NCI-H146 treated with DMSO at 0.1 percent for 48 hours (cell line): ENCODE results near the gene ANKRD36.
"Not testable (repeated sequence)": the region's sequence is repeated elsewhere in the genome, so short reads cannot be mapped to it uniquely, and the experiment has no call there.

Experiments used
- DNase-seq: peaks from one replicate; lab custom pipeline; 2025; ENCODE audit not compliant: unreplicated experiment; lab: John Stamatoyannopoulos, UW

ANKRD36 gene

DNA sequence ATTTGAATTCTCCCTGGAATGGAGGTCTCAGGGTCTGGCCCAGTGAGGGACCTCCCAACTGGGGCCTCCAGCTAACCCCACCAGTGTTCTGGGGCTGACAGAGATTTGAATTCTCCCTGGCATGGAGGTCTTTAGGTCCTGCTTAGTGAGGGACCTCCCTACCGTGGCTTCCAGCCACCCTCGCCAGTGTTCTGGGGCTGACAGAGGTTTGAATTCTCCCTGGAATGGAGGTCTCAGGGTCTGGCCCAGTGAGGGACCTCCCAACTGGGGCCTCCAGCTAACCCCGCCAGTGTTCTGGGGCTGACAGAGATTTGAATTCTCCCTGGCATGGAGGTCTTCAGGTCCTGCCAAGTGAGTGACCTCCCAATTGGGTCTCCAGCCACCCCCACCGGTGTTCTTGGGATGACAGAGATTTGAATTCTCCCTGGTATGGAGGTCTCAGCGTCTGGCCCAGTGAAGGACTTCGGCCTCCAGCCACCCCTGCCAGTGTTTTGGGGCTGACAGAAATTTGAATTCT, 155.2 kb downstream of the ANKRD36 start:
- not testable (repeated sequence) for DNase-seq

DNA sequence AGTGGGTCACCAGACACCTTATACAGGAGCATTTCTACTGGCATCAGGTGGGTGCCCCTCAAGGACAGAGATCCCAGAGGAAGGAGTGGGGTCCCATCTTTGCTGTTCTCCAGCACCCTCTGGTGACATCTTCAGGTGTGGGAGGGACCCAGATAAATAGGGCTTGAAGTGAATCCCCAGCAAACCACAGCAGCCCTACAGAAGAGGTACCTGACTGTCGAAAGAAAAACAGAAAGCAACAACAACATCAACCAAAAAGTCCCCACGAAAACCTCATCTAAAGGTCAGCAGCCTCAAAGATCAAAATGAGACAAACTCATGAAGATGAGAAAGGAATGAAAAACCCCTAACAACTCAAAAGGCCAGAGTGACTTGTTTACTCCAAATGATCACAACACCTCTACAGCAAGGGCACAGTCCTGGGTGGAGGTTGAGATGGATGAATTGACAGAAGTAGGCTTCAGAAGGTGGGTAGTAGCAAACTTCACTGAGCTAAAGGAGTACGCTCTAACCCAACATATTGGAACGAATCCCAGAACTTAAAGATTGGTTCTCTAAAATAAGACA, 163.4 kb downstream of the ANKRD36 start:
- not testable (repeated sequence) for DNase-seq

DNA sequence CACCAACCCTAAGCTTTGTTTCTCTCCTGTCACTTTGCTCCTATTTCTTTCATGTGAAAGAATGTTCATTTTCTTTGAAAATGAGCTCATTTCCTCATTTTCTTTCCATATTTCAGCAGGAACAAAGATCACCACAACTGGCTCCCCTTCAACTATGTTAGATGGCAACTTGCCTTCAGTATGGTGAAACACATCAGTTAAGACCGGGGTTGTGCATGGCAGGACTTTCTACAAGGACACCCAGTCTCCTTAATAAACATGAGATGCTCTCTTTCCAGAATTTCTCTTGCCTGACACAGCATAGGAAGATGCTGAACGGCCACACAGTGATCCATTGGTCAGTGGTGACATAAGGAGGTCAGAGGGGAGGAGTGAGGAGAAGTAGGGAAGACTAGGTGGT, 172.2 kb downstream of the ANKRD36 start:
- DNase-seq = not testable (repeated sequence)

DNA sequence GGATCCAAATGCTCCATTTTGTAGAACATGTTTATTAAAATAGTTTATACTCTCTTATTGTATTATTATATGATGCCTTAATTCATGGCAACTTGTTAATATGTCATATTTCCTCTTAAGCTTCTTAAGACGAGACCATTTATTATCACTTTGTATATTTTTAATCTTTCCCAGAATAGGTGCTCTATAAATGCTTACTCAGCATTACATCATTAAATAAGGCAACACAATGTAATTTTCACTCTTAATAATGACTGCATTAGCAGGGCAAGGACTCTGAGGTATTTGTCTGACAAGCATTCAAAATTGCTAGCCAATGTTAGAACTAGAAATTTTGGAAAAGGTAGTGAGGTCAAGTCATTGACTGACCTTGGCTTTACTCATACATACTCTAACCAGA, 180.7 kb downstream of the ANKRD36 start:
- DNase-seq = not testable (repeated sequence)
